Endometrial microvascular endothelial cells (primary cell): ENCODE results near the gene CELA1. TPM values are rescaled to one million over a fixed set of nuclear protein-coding genes. Genes with fewer than 3 reads are reported as not detected.

Experiments used
- in situ Hi-C: cut with HindIII; loops from 2 replicates; pipeline ENCODE4 v1.10.0; 2017; ENCODE audit warnings: low sequenced_read_pairs, low pct_unique_long_range_greater_than_20kb; ENCODE audit errors: inconsistent ontology term
- total RNA-seq: library from RNA; depleted of rRNA; stranded (reverse); fragments of >200 nt; gene quantifications from one replicate; pipeline ENCODE4 v1.2.3, GENCODE V29; 2015; ENCODE audit errors: inconsistent ontology term

CELA1 gene
- not detected for total RNA-seq

DNA sequence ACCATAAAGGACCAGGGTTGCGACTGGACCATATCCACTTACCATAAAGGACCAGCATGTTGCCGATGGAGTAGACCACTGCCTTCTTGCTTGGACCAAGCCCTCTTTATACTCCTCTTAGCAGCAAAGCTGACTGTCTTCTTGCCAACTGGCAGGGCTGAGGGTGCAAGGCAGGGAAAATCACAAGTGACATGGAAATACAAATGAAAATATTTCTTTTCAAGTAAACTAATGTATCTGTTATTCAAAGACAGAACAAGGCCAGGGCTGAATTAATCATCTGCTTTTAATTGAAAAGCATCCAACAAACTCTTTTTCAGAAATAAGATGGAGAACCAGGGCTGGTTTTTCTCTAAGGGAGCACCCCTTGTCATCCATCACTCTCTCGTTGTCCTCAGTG is at the start of gene CELA1:
Gene CELA1, minus strand, starts transcription at position 99 of the 400 bp plus-strand sequence. Its CDS starts 41 bp downstream, at position 58.
- in situ Hi-C loops, result loop anchor here (10.0 kb wide), 1 partner anchor 282 kb away; no protein-coding TSS in a partner anchor

DNA sequence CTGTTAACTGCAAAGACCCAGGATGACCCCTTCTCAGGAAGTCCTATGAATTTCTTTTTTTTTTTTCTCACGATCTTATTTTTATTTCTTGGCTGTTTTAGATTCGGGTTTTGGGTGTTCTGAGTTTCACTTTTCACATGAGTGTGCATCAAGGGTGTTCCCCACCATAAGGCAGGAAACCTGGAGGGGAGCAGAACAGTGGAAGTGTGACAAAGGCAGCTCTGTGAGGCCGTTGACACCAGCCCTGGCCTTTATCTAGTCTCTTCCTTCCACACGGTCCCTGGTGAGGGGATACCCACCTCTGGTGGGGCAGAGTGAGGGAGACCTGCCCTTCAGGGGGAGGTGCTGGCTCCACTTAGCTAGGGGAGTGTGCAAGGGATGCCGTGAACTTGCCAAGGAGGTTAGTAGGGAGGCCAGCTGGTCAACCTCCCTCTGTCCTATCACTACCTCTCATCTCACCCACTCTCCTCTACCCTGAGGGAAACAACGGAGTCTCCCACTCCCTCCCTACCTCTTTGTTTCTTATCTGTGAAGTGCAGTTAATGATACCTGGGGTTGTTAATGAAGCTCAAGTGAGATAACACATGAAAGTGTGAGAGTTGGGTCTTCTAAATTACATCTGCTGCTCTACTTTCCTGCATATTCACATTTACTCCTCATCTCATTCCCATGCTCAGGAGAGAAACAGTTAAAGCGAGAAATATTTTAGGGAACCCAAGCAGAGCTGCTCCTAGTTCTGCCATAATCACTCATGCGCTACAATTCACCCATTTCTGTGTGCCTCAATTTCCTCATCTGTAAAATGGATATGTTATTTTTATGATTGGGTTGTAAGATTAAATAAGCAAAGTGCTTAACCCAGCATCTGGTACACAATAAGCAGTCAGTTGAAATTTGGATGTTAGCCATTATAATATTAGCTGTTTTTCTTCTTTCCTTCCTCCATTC is 49.1 kb upstream of the CELA1 start:
- in situ Hi-C loops, result no loop called here

DNA sequence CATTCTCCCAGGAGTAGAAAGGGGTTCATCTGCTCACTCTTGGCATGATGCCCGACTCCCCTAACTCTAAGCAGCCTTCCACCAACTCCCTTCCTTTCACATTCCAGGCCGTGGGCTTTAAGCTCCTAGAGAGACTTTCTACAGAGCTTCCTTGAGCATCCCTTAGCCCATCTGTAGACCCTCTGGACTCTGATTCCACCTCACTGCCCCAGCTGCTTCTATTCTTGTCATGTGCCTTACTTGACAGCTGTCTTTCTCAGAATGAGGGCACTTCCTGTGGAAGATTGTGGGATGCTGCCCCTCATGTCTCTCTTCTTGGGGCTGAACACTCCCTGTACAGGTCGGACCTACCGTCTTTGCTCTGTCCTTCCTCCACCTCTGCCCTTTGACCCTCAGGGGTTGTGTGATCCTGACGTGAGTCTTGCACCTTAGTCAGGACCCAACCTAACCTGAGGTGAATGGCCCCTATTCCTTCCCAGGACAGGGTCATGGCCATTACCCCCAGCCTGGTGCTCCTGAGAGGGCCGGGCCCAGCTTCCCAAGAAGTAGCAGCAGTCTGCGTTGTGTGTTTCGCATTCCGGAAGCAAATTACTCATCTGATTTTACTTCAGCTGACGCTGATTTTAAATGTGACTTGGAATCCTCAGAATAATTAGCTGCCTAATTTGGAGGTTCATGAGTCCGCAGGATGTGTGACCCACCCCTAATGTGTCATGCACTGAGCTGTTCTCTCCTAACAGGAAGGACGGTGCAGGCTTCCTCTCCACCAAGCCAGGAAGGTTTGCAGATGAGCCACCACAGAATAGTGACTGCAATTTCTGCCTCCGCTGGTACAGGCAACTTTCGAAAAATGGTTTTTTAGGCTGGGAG is 47.4 kb upstream of the CELA1 start:
- in situ Hi-C loops, result no loop called here

DNA sequence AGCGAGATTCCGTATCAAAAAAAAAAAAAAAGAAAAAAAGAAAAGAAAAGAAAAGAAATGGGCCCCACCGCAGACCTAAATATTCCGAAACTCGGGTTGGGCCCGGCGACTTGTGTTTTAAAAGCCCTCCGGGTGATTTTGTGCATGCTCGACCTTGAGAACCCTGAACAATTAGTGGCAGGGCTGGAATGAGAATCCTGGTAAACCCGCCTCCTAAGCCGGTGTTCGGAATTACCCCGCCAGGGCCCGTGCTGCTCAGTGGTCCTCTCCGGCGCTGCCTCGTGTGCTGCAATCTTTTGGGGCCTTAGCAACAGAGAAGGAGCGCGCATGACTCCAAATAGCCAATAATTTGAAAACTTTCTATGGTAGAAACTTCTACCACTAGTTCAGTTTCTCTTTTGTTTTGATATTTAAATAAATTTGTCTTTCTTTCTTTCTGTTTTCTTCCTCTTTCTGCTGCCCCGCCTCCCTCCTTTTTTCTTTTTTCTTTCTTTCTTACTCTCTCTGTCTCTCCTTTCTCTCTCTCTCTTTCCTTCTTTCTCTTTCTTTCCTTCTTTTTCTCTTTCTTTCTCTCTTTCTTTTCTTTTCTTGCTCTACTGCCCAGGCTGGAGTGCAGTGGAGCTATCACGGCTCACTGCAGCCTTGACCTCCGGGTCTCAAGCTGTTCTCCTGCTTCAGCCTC is 46.2 kb upstream of the CELA1 start:
- in situ Hi-C loops, result no loop called here

GRCh38 chr12:51391283-51392123 is 45.0 kb upstream of the CELA1 start, which contains the start of gene GALNT6:
Gene GALNT6 (minus strand): TSS chr12:51391406. CDS start chr12:51379781, 11,625 bp downstream.
- in situ Hi-C loops, result no loop called here

DNA sequence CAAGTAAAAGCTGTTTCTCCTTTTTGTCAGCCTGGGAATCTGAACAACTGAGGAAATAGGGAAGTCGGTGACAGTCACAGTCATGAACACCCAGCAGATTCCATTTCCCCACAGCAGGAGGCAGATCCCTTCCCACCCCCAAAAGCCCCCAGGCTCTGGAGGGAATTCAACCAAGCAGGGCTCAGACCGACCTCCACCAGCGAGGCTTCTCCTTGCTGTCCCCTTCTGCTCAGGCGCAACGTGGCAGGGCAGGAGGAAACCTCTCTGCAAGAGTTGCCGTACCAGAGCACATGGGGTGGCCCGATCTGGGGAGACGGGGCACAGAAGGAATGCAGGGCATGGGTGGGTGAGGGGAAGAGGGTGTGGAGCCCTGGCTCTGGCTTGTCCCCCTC is 44.4 kb upstream of the CELA1 start:
- in situ Hi-C loops, result no loop called here

GRCh38 chr12:51390457-51390856 is 44.0 kb upstream of the CELA1 start:
- in situ Hi-C loops, result no loop called here

- in situ Hi-C loops, result no loop called here
Measured at GRCh38 chr12:51389302-51389999, 43.0 kb upstream of the CELA1 start.

GRCh38 chr12:51388846-51389245 is 42.4 kb upstream of the CELA1 start:
- in situ Hi-C loops, result no loop called here

DNA sequence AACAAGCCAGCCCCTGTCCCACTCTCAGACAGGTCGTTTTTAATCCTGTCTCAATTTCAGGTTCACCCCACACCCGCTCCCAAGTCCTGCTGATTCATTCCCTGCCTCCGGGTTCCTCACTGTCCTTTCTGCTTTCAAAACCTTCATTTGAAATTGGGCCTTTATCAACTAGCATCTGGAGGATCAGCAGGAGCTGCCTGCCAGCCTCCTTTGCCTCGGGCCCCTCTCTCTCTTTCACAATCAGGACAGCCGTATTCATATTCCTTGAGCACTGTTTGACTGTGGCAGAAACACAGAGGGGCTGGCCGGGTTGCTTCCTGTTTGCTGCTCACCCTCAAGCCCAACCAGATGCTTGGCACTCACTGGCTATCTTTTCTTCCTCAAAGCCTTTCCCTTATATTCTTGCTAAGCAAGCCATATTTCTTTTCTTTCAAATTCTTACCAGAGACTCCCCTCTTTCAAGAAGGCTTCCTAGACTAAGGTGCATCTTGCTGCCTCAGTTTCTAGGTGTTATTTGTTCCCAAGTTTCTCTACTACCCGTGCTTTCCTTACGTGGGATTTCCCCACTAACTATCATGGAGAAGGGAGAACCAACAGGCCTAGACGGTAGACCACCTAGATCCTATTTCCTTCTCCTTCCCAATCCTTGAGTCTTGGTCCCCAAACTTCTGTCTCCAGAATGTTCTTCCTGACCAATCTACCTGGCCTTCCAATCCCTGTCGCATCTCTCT is 41.8 kb upstream of the CELA1 start:
- in situ Hi-C loops, result no loop called here

DNA sequence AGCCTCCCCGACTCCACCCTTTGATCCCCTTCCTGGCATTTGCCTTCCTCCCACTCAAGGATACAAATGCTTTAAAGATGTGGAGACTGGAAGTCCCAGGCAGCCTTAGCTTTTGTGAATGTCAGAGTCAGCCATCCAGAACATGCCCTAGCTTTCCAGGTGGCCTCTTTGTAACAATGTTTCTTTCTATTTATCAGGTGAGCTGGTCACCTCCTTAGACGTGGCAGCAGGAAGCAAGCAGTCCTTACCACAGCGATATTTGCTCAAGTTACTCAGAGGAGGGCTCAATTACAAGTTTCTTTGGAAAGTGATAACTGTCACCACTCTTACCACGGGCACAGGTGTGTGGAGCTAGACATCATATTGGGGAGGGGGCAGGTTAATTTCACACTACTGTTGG is 39.9 kb upstream of the CELA1 start:
- in situ Hi-C loops, result no loop called here

DNA sequence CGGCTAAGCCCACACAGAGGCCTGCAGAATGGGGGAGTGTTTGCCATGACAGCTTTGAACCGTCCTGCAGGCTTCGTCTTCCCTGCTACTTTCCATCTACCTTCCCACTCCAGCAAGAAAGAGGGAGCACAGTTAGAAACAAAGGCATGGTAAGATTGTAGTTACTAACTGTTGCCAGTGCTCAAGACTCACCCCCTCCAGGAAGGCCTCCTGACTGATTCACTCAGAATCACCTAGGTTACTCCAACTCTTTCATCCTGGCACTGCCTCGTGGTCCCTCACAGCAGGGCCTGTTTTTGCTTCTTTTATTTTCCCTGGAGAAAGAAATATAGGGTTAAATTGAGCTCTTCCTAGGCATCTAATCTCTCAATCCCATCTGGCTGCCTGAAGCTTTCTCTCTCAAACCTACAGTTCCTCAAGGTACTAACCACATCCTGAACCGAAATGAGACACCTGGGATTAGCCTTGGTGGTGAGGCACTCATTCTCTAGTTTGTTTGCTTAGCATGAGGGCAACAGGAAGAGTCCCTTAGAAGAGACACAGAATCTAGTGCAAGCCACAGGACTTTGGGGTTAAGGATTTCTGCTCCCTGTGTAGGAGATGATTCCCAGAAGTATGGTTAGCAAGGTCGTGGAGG is 36.9 kb upstream of the CELA1 start:
- in situ Hi-C loops, result no loop called here

GRCh38 chr12:51382173-51382572 is 35.7 kb upstream of the CELA1 start:
- in situ Hi-C loops, result no loop called here

GRCh38 chr12:51381226-51382079 is 35.0 kb upstream of the CELA1 start:
- in situ Hi-C loops, result no loop called here

DNA sequence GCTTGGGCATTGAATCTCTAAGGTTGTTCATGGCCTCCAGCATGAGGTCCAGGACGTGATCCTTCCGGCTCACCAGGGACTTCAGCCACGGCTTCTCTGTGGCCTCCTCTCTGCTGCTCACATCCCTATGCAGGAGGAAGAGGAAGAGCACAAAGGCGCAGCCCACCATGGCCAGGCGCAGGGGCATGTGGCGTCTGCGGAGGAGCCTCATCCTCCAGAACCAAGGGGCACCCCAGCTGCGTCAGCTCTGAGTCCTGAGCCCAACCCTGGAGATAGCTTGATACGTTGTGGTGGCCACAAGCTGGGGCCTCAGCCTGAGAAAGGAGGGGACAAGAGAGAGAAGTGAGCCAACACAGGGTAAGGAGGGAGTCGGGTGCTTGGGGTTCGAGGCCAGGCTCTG is 33.1 kb upstream of the CELA1 start:
- in situ Hi-C loops, result no loop called here

DNA sequence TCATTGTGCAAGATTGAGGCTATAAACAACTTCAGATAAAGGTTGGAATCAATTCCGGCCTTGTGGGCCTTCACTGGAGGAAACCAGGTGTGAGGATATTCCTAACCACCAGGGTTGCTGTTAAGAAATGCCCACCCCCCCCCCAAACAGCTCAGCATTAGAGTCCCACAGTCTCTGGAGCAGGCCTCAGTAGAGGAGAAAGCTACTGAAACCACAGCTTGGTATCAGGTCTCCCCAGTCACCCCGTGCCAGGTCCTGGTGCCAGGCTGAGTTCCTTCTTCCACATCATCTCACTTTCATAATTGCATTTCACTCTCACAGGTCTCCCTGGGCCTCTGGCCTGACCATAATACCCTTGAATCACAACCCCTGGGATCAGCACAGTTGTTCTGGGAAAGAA is 32.3 kb upstream of the CELA1 start:
- in situ Hi-C loops, result no loop called here
